DMS53 treated with DMSO at 0.1 percent for 48 hours (cell line): ENCODE data around the gene APBB2.
A peak's percentile ranks its signal among the peaks of the same experiment; 100 is the strongest.

Source experiments
- DNase-seq: peaks from one replicate; lab custom pipeline; 2025; ENCODE audit not compliant: unreplicated experiment; lab: John Stamatoyannopoulos, UW

APBB2 gene

GRCh38 chr4:40991908-40992307 lies 222.4 kb downstream of the APBB2 start:
- DNase-seq = no peak

GRCh38 chr4:40990899-40991265 lies 223.5 kb downstream of the APBB2 start:
- DNase-seq = no peak

- DNase-seq = no peak
These were observed 224.0 kb downstream of the APBB2 start for GRCh38 chr4:40990236-40990898.

- DNase-seq = no peak
These were observed 227.2 kb downstream of the APBB2 start for GRCh38 chr4:40987151-40987550.

- no peak for DNase-seq
These were observed 228.0 kb downstream of the APBB2 start for GRCh38 chr4:40986375-40986774.

GRCh38 chr4:40984051-40984450 lies 230.3 kb downstream of the APBB2 start:
- no peak for DNase-seq

- peak; percentile 33 for DNase-seq
These were observed 233.9 kb downstream of the APBB2 start for GRCh38 chr4:40980318-40980883.

GRCh38 chr4:40978548-40978947 lies 235.8 kb downstream of the APBB2 start:
- no peak for DNase-seq

GRCh38 chr4:40976343-40976742 lies 238.0 kb downstream of the APBB2 start:
- DNase-seq = peak; percentile 65

GRCh38 chr4:40972722-40973121 lies 241.6 kb downstream of the APBB2 start:
- no peak for DNase-seq

- DNase-seq = no peak
These were observed 243.0 kb downstream of the APBB2 start for GRCh38 chr4:40971338-40971737.

GRCh38 chr4:40969501-40969900 lies 244.8 kb downstream of the APBB2 start:
- DNase-seq = no peak

- no peak for DNase-seq
These were observed 246.8 kb downstream of the APBB2 start for GRCh38 chr4:40967550-40967949.

- no peak for DNase-seq
These were observed 248.3 kb downstream of the APBB2 start for GRCh38 chr4:40966091-40966490.

GRCh38 chr4:40963897-40964478 lies 250.4 kb downstream of the APBB2 start:
- no peak for DNase-seq

- DNase-seq = no peak
These were observed 251.7 kb downstream of the APBB2 start for GRCh38 chr4:40962551-40963180.

- no peak for DNase-seq
These were observed 253.4 kb downstream of the APBB2 start for GRCh38 chr4:40960941-40961340.

- DNase-seq = no peak
These were observed 257.1 kb downstream of the APBB2 start for GRCh38 chr4:40957281-40957680.

GRCh38 chr4:40956721-40957255 lies 257.6 kb downstream of the APBB2 start:
- DNase-seq = no peak

- no peak for DNase-seq
These were observed 260.2 kb downstream of the APBB2 start for GRCh38 chr4:40954088-40954668.

GRCh38 chr4:40953283-40954087 lies 260.9 kb downstream of the APBB2 start:
- no peak for DNase-seq
